Measurements from ENCODE around the gene MYO3A.

DNA sequence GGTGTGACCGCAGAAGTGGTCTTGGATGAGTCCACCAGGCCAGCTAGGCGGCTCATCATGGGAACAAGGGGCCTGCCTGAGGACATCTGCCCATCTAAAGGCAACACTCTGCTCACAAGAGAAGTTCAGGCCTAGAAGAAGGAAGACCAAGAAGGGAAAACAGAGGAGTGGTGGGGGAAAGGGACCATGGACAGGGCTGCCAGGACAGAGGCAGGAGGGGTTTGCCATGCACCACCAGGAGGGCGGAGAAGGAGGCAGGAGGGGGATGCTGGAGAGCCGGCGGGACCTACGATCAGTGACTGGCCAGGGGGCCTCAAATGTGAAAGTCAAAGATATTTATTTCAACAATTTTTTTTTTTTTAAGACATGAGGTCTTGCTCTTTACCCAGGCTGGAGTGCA lies 315.7 kb downstream of the MYO3A start:
- TF ChIP-seq, protein P1, sequence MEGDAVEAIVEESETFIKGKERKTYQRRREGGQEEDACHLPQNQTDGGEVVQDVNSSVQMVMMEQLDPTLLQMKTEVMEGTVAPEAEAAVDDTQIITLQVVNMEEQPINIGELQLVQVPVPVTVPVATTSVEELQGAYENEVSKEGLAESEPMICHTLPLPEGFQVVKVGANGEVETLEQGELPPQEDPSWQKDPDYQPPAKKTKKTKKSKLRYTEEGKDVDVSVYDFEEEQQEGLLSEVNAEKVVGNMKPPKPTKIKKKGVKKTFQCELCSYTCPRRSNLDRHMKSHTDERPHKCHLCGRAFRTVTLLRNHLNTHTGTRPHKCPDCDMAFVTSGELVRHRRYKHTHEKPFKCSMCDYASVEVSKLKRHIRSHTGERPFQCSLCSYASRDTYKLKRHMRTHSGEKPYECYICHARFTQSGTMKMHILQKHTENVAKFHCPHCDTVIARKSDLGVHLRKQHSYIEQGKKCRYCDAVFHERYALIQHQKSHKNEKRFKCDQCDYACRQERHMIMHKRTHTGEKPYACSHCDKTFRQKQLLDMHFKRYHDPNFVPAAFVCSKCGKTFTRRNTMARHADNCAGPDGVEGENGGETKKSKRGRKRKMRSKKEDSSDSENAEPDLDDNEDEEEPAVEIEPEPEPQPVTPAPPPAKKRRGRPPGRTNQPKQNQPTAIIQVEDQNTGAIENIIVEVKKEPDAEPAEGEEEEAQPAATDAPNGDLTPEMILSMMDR (conservative IDR thresholded peaks at IDR 0.05): no peak
- TF ChIP-seq ZFX (IDR thresholded peaks at IDR 0.05): no peak
